ENCODE results near the gene SLC4A2. TPM values are rescaled to one million over a fixed set of nuclear protein-coding genes. Genes with fewer than 3 reads are reported as not detected.

SLC4A2 gene
- total and polyA plus RNA-seq, 2 of the 8 experiments (the other 6 are each of a cell fraction or from before 2014, with no cell fraction given), result 72.6 to 147 TPM

GRCh38 chr7:151122796-151123157 is 63.4 kb downstream of the SLC4A2 start:
- H3K4ac ChIP-seq (replicated peaks; ENCODE audit: insufficient read length, low read depth, low read length), result no peak overlapping the region
- H3K14ac ChIP-seq (ENCODE audit: insufficient read length), result no peak overlapping the region
- H4K91ac ChIP-seq (replicated peaks; ENCODE audit: insufficient read length, low read length), result no peak overlapping the region
- POLR2A ChIA-PET (ENCODE audit: partially characterized antibody), result interaction anchor here (2.0 kb wide), 1 partner anchor 13 kb away, joined by 4 read pairs; no protein-coding TSS in a partner anchor
- no peaks in the 10 kb centered on the region for H3K79me2 ChIP-seq (ENCODE audit: control insufficient read depth in 1 of 2, insufficient read depth in 2 of 2, low read length in 2 of 2)
- peaks cover 12 to 37% of the 10 kb centered on the region in 2 experiments for H4K20me1 ChIP-seq (replicated peaks in 1 of 2; ENCODE audit: control insufficient read depth in 1 of 2, insufficient read depth in 2 of 2, low read length in 2 of 2)
- H3K79me1 ChIP-seq (ENCODE audit: low read depth, low read length), result no peaks in the 10 kb centered on the region
- no peak overlapping the region for H2BK12ac ChIP-seq (ENCODE audit: low read depth, low read length)
- WGBS, 2 experiments (ENCODE audit: extremely low coverage in 1 of 2, insufficient coverage in 1 of 2, insufficient read length in 1 of 2, insufficient replicate concordance in 2 of 2, low coverage in 1 of 2, low lambda C conversion rate in 2 of 2, missing lambda C conversion rate in 1 of 2), result 95% methylated on average over 14 of the region's 29 CpGs; no CpG with 5 or more reads in 1 of the 2 experiments
- H3K9ac ChIP-seq (replicated peaks in 1 of 4; ENCODE audit: extremely low read depth in 1 of 4, low read depth in 3 of 4, low read length in 3 of 4), result no peak overlapping the region
- no peaks in the 10 kb centered on the region for H3K9me3 ChIP-seq (ENCODE audit: insufficient read depth in 2 of 2, low read depth in 1 of 2, low read length in 1 of 2)
- H4K5ac ChIP-seq (ENCODE audit: insufficient read length, low read depth, low read length), result no peak overlapping the region
- no peak overlapping the region for H2BK5ac ChIP-seq (ENCODE audit: low read depth, low read length)
- no peak overlapping the region for H2BK20ac ChIP-seq (ENCODE audit: low read length)
- H3K23me2 ChIP-seq (ENCODE audit: low read depth, low read length), result peaks cover 5% of the 10 kb centered on the region; the same call in 1 of the 2 replicates
- no peak overlapping the region for H3K27ac ChIP-seq (ENCODE audit: low read depth, low read length)
- DNase-seq (ENCODE audit: low read depth in 1 of 2, low spot score in 2 of 2), result no peak
- H3K27me3 ChIP-seq (replicated peaks in 1 of 4; ENCODE audit: control insufficient read depth in 3 of 4, extremely low read depth in 1 of 4, insufficient read depth in 3 of 4, low read length in 3 of 4), result peaks cover 0 to 13% (median 4%) of the 10 kb centered on the region in 4 experiments; a peak in 5 of 7 replicates
- H2BK15ac ChIP-seq (ENCODE audit: low read length), result no peak overlapping the region
- H3K4me3 ChIP-seq (ENCODE audit: extremely low read depth in 1 of 4, insufficient read depth in 2 of 4, low read depth in 3 of 4, low read length in 4 of 4), result no peak overlapping the region
- H3K4me2 ChIP-seq (ENCODE audit: insufficient read depth in 1 of 2, low read depth in 2 of 2, low read length in 2 of 2), result no peak overlapping the region
- peaks cover 0 to 30% (median 4%) of the 10 kb centered on the region in 4 experiments; a peak in 3 of 8 replicates for H3K36me3 ChIP-seq (ENCODE audit: control insufficient read depth in 2 of 4, insufficient read depth in 4 of 4, low read length in 3 of 4)
- no peak for FAIRE-seq
- H3K18ac ChIP-seq (ENCODE audit: extremely low read depth, low read length), result no peak overlapping the region
- no peak overlapping the region for H4K8ac ChIP-seq (ENCODE audit: extremely low read depth, insufficient read depth, low read length)
- CTCF ChIA-PET (ENCODE audit: partially characterized antibody), result interaction anchor here (0.5 to 11.7 kb wide), 12 partner anchors 15 to 221 kb away, joined by 3 to 197 read pairs (median 7); partner anchors contain the start of genes ABCF2 and GBX1
- H3K4me1 ChIP-seq (replicated peaks in 1 of 4; ENCODE audit: control insufficient read depth in 3 of 4, insufficient read depth in 4 of 4, low read length in 3 of 4), result peaks cover 0 to 23% (median 7%) of the 10 kb centered on the region in 4 experiments; a peak in 6 of 7 replicates
- H2BK120ac ChIP-seq (replicated peaks; ENCODE audit: low read depth, low read length), result no peak overlapping the region
- H3K23ac ChIP-seq (ENCODE audit: insufficient read length), result no peak overlapping the region
- no peak overlapping the region for H2AFZ ChIP-seq (ENCODE audit: low read length)
- H2AK5ac ChIP-seq (ENCODE audit: low read depth, low read length), result no peak overlapping the region
- no peak overlapping the region for H3K56ac ChIP-seq (replicated peaks; ENCODE audit: insufficient read length, low read depth, low read length)
- TF ChIP-seq SP1 (IDR thresholded peaks at IDR 0.05; ENCODE audit: low read depth, low read length) (no peak), TBP (IDR thresholded peaks at IDR 0.05; ENCODE audit: low read depth, low read length) (no peak), CEBPB (IDR thresholded peaks at IDR 0.05; ENCODE audit: low read depth, low read length) (no peak), SUZ12 (IDR thresholded peaks at IDR 0.05; ENCODE audit: low read length) (no peak), CTBP2 (IDR thresholded peaks at IDR 0.05; ENCODE audit: borderline replicate concordance, insufficient read depth, insufficient read length, low read length) (no peak), PHF8 (conservative IDR thresholded peaks at IDR 0.05; ENCODE audit: low read depth, low read length) (no peak), TAF7 (optimal IDR thresholded peaks at IDR 0.05; ENCODE audit: borderline replicate concordance, low read depth, low read length) (no peak)
- TF ChIP-seq, protein P1, sequence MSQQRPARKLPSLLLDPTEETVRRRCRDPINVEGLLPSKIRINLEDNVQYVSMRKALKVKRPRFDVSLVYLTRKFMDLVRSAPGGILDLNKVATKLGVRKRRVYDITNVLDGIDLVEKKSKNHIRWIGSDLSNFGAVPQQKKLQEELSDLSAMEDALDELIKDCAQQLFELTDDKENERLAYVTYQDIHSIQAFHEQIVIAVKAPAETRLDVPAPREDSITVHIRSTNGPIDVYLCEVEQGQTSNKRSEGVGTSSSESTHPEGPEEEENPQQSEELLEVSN (IDR thresholded peaks at IDR 0.05), result no peak

All from H1 (cell line).